ENCODE data around the gene CBFB. TPM values are rescaled to one million over a fixed set of nuclear protein-coding genes. Genes with fewer than 3 reads are reported as not detected.
"Not testable (repeated sequence)": the region's sequence is repeated elsewhere in the genome, so short reads cannot be mapped to it uniquely, and the experiment has no call there.

Gene CBFB
- total RNA-seq, 2 experiments from 2014 or later: 58.8 to 59.6 TPM

GRCh38 chr16:66986559-66986958, 42.4 kb upstream of the CBFB start:
- Histone ChIP-seq H3K9me3 (ENCODE audit: control insufficient read depth in 1 of 2, insufficient read depth in 1 of 2, low read length in 2 of 2) (no peaks in the 10 kb centered on the region), H3K4me3 (ENCODE audit: low read length) (no peak overlapping the region), H3K27me3 (ENCODE audit: control insufficient read depth in 1 of 2, insufficient read depth in 2 of 2, low read length in 2 of 2) (no peaks in the 10 kb centered on the region), H3K36me3 (ENCODE audit: insufficient read depth, low read length) (no peaks in the 10 kb centered on the region), H3K4me1 (ENCODE audit: insufficient read depth, low read length) (peaks cover 32% of the 10 kb centered on the region), H3K27ac (ENCODE audit: low read depth in 1 of 2, low read length in 2 of 2) (no peak overlapping the region)
- ATAC-seq (ENCODE audit: poor library complexity) (no peak), DNase-seq (no peak)
- no peak overlapping the region for H3K27ac Mint-ChIP-seq
- H3K9me3 Mint-ChIP-seq: no peaks in the 10 kb centered on the region
- POLR2A ChIA-PET: no interaction called here
- no peaks in the 10 kb centered on the region for H3K27me3 Mint-ChIP-seq
- H3K36me3 Mint-ChIP-seq (ENCODE audit: low read depth): no peaks in the 10 kb centered on the region
- H3K4me3 Mint-ChIP-seq: no peak overlapping the region
- H3K4me1 Mint-ChIP-seq (ENCODE audit: low read depth): peaks cover 15% of the 10 kb centered on the region
- intact Hi-C loops (cut with DNase I, micrococcal nuclease): no loop called here
- no peak for TF ChIP-seq CTCF (IDR thresholded peaks at IDR 0.05)
- CTCF ChIA-PET: no interaction called here

- Mint-ChIP-seq H3K27me3 (no peaks in the 10 kb centered on the region), H3K27ac (no peak within 1 kb of the TSS), H3K9me3 (no peaks in the 10 kb centered on the region), H3K4me3 (no peak within 1 kb of the TSS), H3K36me3 (ENCODE audit: low read depth) (no peaks in the 10 kb centered on the region), H3K4me1 (ENCODE audit: low read depth) (peaks cover 15% of the 10 kb centered on the region)
- intact Hi-C loops (cut with DNase I, micrococcal nuclease): no loop called here
- ChIA-PET POLR2A (no interaction called here), CTCF (no interaction called here)
- DNase-seq (no peak), ATAC-seq (ENCODE audit: poor library complexity) (no peak)
- Histone ChIP-seq H3K36me3 (ENCODE audit: insufficient read depth, low read length) (no peaks in the 10 kb centered on the region), H3K4me3 (ENCODE audit: low read length) (no peak within 1 kb of the TSS), H3K4me1 (ENCODE audit: insufficient read depth, low read length) (peaks cover 22% of the 10 kb centered on the region), H3K9me3 (ENCODE audit: control insufficient read depth in 1 of 2, insufficient read depth in 1 of 2, low read length in 2 of 2) (no peaks in the 10 kb centered on the region), H3K27ac (ENCODE audit: low read depth in 1 of 2, low read length in 2 of 2) (no peak within 1 kb of the TSS), H3K27me3 (ENCODE audit: control insufficient read depth in 1 of 2, insufficient read depth in 2 of 2, low read length in 2 of 2) (no peaks in the 10 kb centered on the region)
- no peak for TF ChIP-seq CTCF (IDR thresholded peaks at IDR 0.05)
These were observed 40.7 kb upstream of the CBFB start, which contains the start of gene CES4A for GRCh38 chr16:66988197-66988788. Gene CES4A, plus strand, starts transcription at chr16:66988589. Its CDS starts 184 bp downstream, at chr16:66988773.

- Histone ChIP-seq H3K4me3 (ENCODE audit: low read length) (no peak overlapping the region), H3K27ac (ENCODE audit: low read depth in 1 of 2, low read length in 2 of 2) (no peak overlapping the region), H3K4me1 (ENCODE audit: insufficient read depth, low read length) (no peaks in the 10 kb centered on the region), H3K9me3 (ENCODE audit: control insufficient read depth in 1 of 2, insufficient read depth in 1 of 2, low read length in 2 of 2) (no peaks in the 10 kb centered on the region), H3K27me3 (ENCODE audit: control insufficient read depth in 1 of 2, insufficient read depth in 2 of 2, low read length in 2 of 2) (no peaks in the 10 kb centered on the region), H3K36me3 (ENCODE audit: insufficient read depth, low read length) (no peaks in the 10 kb centered on the region)
- Mint-ChIP-seq H3K9me3 (no peaks in the 10 kb centered on the region), H3K27me3 (no peaks in the 10 kb centered on the region), H3K36me3 (ENCODE audit: low read depth) (no peaks in the 10 kb centered on the region), H3K4me1 (ENCODE audit: low read depth) (no peaks in the 10 kb centered on the region), H3K4me3 (no peak overlapping the region), H3K27ac (no peak overlapping the region)
- DNase-seq (no peak), ATAC-seq (ENCODE audit: poor library complexity) (no peak)
- no peak for TF ChIP-seq CTCF (IDR thresholded peaks at IDR 0.05)
- ChIA-PET POLR2A (no interaction called here), CTCF (interaction anchor here (0.9 kb wide), 1 partner anchor 164 kb away, joined by 3 read pairs; no protein-coding TSS in a partner anchor)
- intact Hi-C loops (cut with DNase I, micrococcal nuclease): no loop called here
These were observed 37.3 kb upstream of the CBFB start for GRCh38 chr16:66991545-66992077.

GRCh38 chr16:66993558-66993957, 35.4 kb upstream of the CBFB start:
- POLR2A ChIA-PET; H3K9me3 Mint-ChIP-seq; H3K4me1 ChIP-seq (ENCODE audit: insufficient read depth, low read length); H3K27ac Mint-ChIP-seq; H3K27me3 ChIP-seq (ENCODE audit: control insufficient read depth in 1 of 2, insufficient read depth in 2 of 2, low read length in 2 of 2); DNase-seq; H3K36me3 ChIP-seq (ENCODE audit: insufficient read depth, low read length); H3K27ac ChIP-seq (ENCODE audit: low read depth in 1 of 2, low read length in 2 of 2); H3K27me3 Mint-ChIP-seq; H3K4me3 ChIP-seq (ENCODE audit: low read length); ATAC-seq (ENCODE audit: poor library complexity); H3K36me3 Mint-ChIP-seq (ENCODE audit: low read depth); H3K4me3 Mint-ChIP-seq; CTCF ChIA-PET; intact Hi-C loops (cut with DNase I, micrococcal nuclease); H3K9me3 ChIP-seq (ENCODE audit: control insufficient read depth in 1 of 2, insufficient read depth in 1 of 2, low read length in 2 of 2); H3K4me1 Mint-ChIP-seq (ENCODE audit: low read depth): not testable (repeated sequence)

All from CD4-positive, alpha-beta T cell (primary cell).